ENCODE data around the gene PLXNA2. TPM values are rescaled to one million over a fixed set of nuclear protein-coding genes. Genes with fewer than 3 reads are reported as not detected.

The PLXNA2 gene
- total RNA-seq, 1 experiment from 2014 or later: 0.89 TPM

DNA sequence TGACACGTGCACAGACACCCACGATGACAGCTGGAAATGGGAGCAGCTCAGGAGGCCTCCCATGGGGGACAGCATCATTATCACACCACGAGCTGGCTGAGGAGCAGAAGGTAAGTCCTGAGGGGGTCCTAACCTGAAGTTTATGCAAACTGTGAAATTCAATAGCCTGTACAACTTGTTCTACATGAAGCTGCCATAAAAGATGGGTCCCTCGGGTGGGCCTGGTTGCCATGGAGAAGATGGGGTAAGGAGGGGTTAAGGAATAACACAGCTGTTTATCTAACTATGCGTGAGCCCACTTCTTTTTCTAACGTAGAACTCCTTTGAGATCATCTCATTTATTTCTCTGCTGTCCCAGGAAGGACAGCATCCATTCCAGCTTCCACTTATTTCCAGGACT, 169.8 kb downstream of the PLXNA2 start:
- Histone ChIP-seq H3K9ac (ENCODE audit: low read length) (no peak overlapping the region), H3K4me1 (ENCODE audit: control insufficient read depth in 1 of 2, insufficient read depth in 2 of 2, low read length in 2 of 2) (no peaks in the 10 kb centered on the region), H3K9me2 (ENCODE audit: insufficient read depth) (no peaks in the 10 kb centered on the region), H2AFZ (ENCODE audit: low read depth, low read length, poor library complexity, severe bottlenecking) (no peak overlapping the region), H3K27ac (ENCODE audit: low read depth, low read length) (no peak overlapping the region), H3K4me2 (ENCODE audit: low read length) (no peak overlapping the region), H3K79me2 (ENCODE audit: insufficient read depth, low read length) (no peaks in the 10 kb centered on the region), H3K4me3 (replicated peaks in 1 of 2; ENCODE audit: low read depth in 1 of 2, low read length in 2 of 2) (no peak overlapping the region), H4K20me1 (ENCODE audit: insufficient read depth) (no peaks in the 10 kb centered on the region), H3K9me3 (ENCODE audit: control insufficient read depth in 1 of 2, insufficient read depth in 1 of 2, low read depth in 1 of 2, low read length in 2 of 2) (no peaks in the 10 kb centered on the region), H3K36me3 (ENCODE audit: control insufficient read depth in 1 of 2, insufficient read depth in 2 of 2, low read length in 2 of 2) (no peaks in the 10 kb centered on the region), H3K27me3 (ENCODE audit: insufficient read depth, low read length) (peaks cover 22% of the 10 kb centered on the region; the same call in 1 of the 2 replicates)
- POLR2A ChIA-PET: no interaction called here
- intact Hi-C loops (cut with micrococcal nuclease): no loop called here
- BruUV-seq (replicated peaks): no TSS peak
- CTCF ChIA-PET: interaction anchor here (1.3 kb wide), 1 partner anchor 171 kb away, joined by 3 read pairs; no protein-coding TSS in a partner anchor
- ATAC-seq (no peak), DNase-seq (ENCODE audit: low read depth, low spot score) (no peak)
- RAD21 ChIA-PET (ENCODE audit: low non-redundant PET in 1 of 2, low total read pairs in 2 of 2, uncharacterized antibody in 2 of 2, unreplicated experiment in 2 of 2): no interaction called here
- TF ChIP-seq SIN3A (IDR thresholded peaks at IDR 0.05; ENCODE audit: low read depth) (no peak), CEBPB (IDR thresholded peaks at IDR 0.05; ENCODE audit: low read depth) (no peak), SP1 (IDR thresholded peaks at IDR 0.05; ENCODE audit: low read depth) (no peak), MAX (IDR thresholded peaks at IDR 0.05) (no peak), JUND (IDR thresholded peaks at IDR 0.05) (no peak), POLR2AphosphoS5 (IDR thresholded peaks at IDR 0.05; ENCODE audit: low read depth, low read length) (no peak), ELF1 (IDR thresholded peaks at IDR 0.05; ENCODE audit: borderline replicate concordance, low read depth) (no peak), ATF3 (IDR thresholded peaks at IDR 0.05) (no peak), ZBTB33 (IDR thresholded peaks at IDR 0.05; ENCODE audit: extremely low read depth, insufficient replicate concordance, low read length) (no peak), ZNF274 (IDR thresholded peaks at IDR 0.05; ENCODE audit: low read depth, low read length) (no peak), EGR1 (IDR thresholded peaks at IDR 0.05; ENCODE audit: low read depth) (no peak)
- TF ChIP-seq, protein P1, sequence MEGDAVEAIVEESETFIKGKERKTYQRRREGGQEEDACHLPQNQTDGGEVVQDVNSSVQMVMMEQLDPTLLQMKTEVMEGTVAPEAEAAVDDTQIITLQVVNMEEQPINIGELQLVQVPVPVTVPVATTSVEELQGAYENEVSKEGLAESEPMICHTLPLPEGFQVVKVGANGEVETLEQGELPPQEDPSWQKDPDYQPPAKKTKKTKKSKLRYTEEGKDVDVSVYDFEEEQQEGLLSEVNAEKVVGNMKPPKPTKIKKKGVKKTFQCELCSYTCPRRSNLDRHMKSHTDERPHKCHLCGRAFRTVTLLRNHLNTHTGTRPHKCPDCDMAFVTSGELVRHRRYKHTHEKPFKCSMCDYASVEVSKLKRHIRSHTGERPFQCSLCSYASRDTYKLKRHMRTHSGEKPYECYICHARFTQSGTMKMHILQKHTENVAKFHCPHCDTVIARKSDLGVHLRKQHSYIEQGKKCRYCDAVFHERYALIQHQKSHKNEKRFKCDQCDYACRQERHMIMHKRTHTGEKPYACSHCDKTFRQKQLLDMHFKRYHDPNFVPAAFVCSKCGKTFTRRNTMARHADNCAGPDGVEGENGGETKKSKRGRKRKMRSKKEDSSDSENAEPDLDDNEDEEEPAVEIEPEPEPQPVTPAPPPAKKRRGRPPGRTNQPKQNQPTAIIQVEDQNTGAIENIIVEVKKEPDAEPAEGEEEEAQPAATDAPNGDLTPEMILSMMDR (IDR thresholded peaks at IDR 0.05 in 2 of 3, conservative IDR thresholded peaks at IDR 0.05 in 1 of 3; ENCODE audit: borderline replicate concordance in 1 of 3, insufficient read depth in 1 of 3, low read depth in 2 of 3, low read length in 2 of 3): no peak

Data from HCT116 (cell line).